ENCODE results near the gene TIMP3.
"Not testable (repeated sequence)": the region's sequence is repeated elsewhere in the genome, so short reads cannot be mapped to it uniquely, and the experiment has no call there.

TIMP3 gene

DNA sequence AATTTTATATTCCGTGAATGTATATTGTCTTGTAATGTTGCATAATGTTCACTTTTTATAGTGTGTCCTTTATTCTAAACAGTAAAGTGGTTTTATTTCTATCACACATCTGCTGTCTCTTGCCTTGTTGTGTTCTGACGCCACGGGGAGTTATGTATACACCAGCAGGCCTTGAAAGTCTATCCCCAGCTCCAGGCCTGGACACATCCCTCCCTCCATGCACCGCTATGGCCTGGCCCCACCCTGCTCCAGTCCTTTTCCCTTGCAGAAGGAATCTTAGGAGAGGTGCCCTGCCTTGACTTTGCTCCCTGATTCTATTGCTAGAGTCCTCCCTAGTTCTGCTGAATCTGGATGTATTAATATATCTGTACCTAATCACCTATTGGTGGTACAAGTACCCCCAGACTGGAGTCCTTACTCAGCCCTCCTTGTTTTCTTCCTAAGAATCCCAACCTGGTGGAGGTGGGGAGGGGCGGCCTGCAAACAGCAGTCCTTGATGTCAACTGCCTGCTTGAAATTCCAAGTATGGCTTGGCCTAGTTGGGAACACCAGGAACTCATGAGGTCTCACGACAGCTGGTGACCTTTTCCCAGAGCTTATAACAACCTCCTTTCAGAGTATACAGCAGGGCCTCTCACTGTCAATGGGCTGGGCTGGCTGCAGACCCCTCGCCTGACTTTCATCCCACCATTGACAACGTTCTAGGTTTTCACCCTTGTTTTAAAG lies 61.6 kb downstream of the TIMP3 start:
- no peak for DNase-seq (ENCODE audit: low read depth)
- TF ChIP-seq, protein P1, sequence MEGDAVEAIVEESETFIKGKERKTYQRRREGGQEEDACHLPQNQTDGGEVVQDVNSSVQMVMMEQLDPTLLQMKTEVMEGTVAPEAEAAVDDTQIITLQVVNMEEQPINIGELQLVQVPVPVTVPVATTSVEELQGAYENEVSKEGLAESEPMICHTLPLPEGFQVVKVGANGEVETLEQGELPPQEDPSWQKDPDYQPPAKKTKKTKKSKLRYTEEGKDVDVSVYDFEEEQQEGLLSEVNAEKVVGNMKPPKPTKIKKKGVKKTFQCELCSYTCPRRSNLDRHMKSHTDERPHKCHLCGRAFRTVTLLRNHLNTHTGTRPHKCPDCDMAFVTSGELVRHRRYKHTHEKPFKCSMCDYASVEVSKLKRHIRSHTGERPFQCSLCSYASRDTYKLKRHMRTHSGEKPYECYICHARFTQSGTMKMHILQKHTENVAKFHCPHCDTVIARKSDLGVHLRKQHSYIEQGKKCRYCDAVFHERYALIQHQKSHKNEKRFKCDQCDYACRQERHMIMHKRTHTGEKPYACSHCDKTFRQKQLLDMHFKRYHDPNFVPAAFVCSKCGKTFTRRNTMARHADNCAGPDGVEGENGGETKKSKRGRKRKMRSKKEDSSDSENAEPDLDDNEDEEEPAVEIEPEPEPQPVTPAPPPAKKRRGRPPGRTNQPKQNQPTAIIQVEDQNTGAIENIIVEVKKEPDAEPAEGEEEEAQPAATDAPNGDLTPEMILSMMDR (conservative IDR thresholded peaks at IDR 0.05; ENCODE audit: low read depth, low read length), result no peak
- no peak overlapping the region for H3K4me3 ChIP-seq (ENCODE audit: low read length)

DNA sequence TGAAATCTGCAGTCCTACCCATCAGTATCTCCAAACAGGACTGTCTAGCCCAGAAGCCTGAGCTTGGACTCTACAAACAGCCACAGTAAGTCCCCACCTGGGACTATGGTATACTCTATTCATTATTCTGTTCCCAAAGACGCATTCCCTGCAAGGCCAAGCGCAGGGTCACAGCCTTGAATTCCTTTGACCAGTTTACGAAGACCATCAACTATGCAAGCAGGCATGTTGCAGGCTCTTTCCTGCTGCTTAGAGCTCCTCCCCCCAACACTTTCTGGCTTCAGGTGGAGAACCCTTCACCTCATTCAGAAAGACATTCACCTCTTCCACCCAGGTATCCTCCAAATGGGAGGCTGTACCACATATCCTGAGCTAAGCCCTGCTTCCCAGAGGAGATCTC lies 62.5 kb downstream of the TIMP3 start:
- no peak for DNase-seq (ENCODE audit: low read depth)
- H3K4me3 ChIP-seq (ENCODE audit: low read length), result no peak overlapping the region
- TF ChIP-seq, protein P1 (conservative IDR thresholded peaks at IDR 0.05; ENCODE audit: low read depth, low read length), result no peak

DNA sequence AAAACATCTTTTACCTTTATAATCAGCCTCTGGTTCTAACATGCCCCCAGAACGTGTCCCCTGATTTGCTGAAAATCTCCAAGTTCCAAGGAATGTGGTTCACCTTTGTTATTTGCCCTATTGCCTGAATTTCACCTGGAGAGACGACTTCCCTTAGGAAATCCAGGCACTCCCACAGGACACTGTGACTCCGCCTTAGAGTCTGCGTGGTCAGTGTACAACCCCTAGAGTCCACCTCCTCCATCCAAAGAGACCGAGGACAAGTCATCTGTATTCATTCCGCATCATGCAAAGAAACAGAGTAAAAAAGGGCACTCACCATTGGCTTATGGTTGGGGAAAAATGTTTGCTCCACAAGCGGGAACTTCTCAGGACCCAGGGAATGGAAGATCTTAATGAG lies 63.1 kb downstream of the TIMP3 start:
- TF ChIP-seq, protein P1 (conservative IDR thresholded peaks at IDR 0.05; ENCODE audit: low read depth, low read length), result no peak
- H3K4me3 ChIP-seq (ENCODE audit: low read length), result no peak overlapping the region
- no peak for DNase-seq (ENCODE audit: low read depth)

DNA sequence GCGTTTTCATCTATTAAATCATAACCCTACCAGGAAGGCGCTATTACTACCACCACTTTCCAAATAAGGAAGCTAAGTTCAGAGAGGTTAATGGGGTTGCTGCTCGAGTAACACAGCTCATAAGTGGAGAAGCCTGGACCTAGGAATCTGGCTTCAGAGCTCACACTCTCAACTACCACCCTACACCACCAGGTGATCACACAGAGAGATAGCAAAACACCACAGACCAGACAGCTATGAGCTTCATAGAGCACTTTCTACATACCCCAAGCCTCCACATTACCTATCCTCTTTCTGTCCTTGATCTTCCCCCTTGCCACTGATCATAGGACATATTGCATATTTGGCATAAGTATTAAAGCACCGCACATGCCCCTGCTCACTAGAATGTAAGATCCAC lies 65.4 kb downstream of the TIMP3 start:
- TF ChIP-seq, protein P1 (conservative IDR thresholded peaks at IDR 0.05; ENCODE audit: low read depth, low read length), result no peak
- H3K4me3 ChIP-seq (ENCODE audit: low read length), result no peak overlapping the region
- no peak for DNase-seq (ENCODE audit: low read depth)

DNA sequence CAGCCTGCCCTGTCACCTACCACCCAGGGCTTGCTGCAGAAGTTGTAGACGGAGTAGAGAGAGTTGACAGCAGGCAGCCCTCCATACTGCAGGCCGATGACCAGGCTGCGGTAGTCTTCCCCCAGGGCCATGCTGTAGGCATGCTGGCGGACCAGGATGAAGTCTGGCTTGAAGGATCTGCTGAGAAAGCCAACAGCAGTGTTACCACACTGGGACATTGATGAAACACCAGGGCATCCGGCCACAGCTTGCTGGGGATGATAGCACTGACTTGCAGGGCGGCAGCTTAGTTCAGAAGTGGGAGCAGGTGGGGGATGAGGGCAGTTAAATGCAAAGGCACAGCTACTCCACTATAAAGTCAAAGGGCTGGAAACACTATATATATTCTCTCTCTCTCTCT lies 67.4 kb downstream of the TIMP3 start:
- no peak overlapping the region for H3K4me3 ChIP-seq (ENCODE audit: low read length)
- TF ChIP-seq, protein P1 (conservative IDR thresholded peaks at IDR 0.05; ENCODE audit: low read depth, low read length), result no peak
- no peak for DNase-seq (ENCODE audit: low read depth)

DNA sequence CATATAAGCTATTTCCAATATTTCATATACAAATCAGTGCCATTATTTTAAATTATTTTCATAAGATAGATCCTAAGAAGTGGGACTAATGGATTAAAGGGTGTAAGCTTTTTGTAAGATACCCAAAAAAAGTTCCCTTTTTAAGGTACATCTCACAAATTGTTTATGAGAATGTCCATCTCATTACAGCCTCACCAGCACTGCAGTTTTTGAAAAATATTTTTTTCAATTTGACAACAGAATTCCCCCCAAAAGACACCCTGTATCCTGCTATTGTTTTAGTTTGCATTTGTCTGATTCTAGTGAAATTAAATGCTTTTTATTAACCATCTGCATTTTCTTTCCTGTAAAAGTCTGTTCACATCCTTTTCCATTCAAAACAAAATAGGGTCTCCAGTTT lies 69.0 kb downstream of the TIMP3 start:
- TF ChIP-seq, protein P1 (conservative IDR thresholded peaks at IDR 0.05; ENCODE audit: low read depth, low read length), result no peak
- no peak for DNase-seq (ENCODE audit: low read depth)
- H3K4me3 ChIP-seq (ENCODE audit: low read length), result no peak overlapping the region

DNA sequence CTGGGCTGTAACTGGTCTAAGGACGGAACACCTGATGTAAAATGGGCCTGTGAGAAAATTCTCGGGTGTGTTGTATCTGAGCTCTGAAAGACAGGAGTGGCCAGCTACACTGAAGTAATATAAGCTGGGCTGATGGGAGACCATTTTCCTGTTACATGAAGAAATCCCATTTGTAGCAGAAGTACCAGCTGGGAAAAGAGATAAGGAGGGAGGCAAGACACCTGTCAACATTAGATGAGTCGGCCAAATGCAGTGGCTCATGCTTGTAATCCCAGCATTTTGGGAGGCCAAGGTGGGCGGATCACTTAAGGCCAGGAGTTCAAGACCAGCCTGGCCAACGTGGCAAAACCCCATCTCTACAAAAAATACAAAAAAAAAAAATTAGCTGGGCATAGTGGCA lies 72.1 kb downstream of the TIMP3 start:
- H3K4me3 ChIP-seq (ENCODE audit: low read length); DNase-seq (ENCODE audit: low read depth): not testable (repeated sequence)
